HG03159 (cell line): ENCODE measurements around the gene SOX6.

Experiments
- ATAC-seq: cut with Tn5 transposase; IDR thresholded peaks from one replicate; pipeline ENCODE4 v1.9.1; 2021; ENCODE audit warnings: mild to moderate bottlenecking, moderate library complexity; ENCODE audit not compliant: unreplicated experiment

The SOX6 gene

DNA sequence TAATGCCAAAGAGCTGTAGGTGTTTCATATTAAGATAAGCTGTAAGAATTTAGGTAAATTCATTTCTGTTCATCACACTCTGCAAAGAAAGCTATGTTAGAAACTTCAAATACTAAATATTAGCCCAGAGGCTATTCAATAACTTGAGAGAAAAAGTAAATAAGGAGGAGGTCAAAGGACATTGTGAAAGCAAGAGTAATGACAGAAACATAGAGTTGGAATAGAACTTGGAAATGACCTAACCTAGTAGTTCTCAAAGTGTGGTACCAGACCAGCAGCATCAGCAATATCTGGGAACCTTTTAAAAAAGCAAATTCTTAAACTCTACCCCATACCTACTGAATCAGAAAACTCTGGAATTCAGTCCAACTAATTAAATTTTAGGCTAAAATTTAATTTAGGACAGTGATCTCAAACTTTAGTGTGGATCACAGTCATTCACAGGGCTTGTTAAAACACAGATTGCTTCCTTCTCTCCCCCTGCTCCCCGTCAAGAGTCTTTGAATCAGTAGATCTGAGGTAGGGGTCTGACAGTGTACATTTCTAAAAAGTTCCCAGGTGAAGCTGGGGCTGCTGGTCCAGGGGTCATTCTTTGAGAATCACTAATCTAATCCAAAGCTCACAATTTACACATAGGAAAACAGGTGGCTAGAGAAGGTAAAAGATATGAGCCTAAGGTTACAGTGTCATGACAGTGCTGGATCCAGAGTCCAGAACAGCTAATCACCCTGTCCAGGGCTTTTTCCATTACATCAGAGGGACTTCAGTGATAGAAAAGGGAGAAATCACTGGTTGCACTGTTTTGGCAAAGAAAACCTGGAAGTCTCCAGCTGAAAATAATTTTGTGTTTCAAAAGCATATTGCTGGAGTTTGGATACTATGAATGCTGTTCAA is 241.1 kb downstream of the SOX6 start:
- no peak for ATAC-seq

DNA sequence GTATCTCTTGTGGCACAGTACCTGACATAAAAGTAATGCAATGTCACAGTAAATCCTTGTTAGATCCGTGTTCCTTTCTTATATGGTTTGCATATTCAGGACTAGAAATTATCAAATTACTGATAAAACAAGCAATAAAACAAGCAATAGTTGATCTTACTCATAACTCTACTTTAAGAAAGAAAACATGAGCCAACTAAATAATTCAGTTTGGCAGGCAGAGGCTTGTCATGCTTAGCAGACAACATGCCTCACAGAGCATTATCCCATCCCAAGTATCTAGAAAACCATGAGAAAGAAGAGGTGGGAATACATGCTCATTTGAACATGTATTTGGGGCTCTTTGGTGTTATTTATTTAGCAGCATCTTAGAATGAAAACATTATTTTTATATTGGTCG is 241.9 kb downstream of the SOX6 start:
- ATAC-seq: no peak

DNA sequence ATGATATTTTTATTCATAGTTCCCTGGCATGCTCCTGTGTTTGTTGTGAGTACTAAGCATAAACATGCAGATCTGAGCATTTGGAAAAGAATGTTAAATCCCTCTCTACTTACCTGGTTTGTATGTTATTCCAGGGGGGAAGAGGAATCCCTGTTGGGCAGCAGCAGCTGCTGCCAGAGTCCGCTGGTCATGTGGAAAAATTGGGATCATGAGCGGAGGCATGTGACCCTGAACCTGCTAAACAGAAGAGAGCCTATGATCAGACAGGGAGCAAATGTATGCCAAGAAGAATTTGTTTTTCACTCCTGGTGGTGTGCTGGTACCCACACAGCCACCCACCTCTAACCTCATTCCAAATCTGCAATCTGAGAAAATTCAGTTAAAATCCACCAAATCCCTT is 244.7 kb downstream of the SOX6 start:
- ATAC-seq: no peak

DNA sequence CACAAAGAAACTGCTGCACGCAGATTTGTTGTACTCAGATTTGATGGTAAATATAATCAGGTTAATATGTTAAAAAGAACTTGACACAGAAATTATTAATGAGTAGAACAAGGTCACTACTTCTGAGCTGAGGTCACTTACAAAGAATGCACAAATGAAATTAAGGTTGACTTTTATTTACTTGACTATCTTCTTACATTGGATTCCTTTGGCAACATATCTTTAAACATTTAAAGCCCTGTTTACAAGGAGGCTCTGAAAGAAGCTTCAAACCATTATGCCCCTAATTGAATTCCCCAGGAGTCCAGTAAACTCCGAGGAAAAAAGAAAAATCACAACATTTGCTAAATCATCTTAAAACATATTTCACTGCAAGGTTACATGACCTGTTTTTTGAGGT is 245.5 kb downstream of the SOX6 start:
- ATAC-seq: no peak

DNA sequence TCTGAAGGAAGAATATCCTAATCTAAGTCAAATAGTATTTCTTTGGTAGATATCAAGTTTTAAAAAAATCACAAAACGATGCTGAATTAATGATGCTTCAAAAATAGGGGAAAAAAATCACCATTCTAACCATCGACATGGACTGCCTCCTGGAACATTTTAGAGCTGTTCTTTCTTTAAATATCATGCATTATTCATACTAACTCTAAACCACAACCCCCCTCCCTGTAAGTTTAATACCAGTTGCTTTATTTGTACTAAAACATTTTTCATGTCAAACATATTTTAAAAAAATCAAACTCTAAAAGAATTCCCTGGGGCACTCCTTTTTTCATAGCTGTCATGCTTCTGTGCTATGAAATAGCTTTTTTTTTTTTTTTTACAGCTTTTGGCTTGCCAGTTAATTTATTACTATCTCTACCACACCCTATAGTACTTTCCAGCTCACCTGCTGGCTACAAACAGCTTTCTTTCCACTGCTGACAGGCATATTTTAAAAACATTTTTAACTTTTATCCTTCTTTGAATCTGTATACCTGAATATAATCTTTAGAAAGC is 256.9 kb downstream of the SOX6 start:
- ATAC-seq: no peak

DNA sequence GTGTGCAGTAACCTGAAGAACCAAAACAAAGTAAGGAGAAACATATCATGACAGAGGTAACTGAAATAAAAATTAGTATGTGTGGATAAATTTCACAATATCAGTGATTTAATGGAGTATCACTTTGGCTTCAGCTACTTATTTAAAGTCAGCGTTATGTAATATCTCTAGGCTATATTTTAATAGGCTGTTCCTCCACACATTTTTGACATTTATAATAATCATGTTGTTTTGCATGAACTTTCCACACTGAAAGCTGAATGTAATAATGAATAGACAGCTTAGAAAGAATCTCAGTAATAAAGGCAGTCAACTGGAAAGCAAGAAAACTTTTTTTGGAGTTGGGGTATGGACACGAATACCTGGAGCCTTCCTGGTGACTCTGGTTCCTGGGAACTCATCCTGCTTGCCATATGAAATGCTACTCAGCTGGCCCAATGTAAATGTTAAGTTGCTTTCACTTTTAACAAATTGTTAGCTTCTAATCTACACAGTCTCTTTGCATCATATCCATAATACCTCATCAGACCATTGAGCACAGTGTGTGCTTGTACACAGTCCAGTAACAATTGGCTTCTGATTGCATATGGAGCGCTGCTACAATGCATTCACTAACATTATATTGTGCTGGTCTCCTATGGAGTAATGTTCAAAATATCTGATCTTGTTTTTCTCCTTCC is 257.7 kb downstream of the SOX6 start:
- no peak for ATAC-seq

DNA sequence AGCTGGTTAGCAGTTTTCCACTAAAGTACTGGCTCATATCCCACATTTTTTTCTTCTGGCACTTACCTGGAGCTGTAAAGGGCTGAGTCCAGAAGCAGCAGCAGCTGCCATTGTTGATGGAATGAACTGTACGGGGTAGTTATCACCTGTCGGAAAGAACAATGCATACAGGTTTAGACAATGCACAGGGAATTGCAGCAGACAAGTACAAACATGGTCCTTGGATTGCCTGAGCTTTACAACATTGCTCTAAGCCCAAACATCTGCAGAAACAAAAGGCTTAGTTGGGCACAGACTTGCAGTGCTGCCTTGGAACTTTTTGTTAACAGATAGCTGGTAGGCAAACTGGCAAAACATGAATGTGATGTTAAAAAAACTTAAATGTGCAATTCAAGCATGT is 258.8 kb downstream of the SOX6 start:
- ATAC-seq: no peak

DNA sequence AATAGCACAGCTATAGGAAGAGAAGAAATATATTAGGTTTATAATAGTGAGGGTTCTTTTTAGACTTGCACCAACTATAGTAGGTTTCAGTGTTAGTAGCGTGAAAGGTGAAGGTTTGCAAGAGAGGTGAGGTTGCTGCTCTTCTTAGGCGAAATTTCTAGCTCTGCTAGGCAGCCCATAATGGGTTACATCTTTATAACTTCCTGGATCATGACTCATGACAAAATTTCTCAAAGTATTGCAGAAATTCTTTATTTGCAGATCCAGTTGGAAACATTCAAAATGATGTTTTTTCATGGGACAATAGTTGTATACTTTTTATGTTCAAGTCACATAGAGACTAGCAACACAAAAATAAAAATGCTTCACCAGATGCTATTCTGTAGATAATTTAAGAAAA is 260.0 kb downstream of the SOX6 start:
- no peak for ATAC-seq

DNA sequence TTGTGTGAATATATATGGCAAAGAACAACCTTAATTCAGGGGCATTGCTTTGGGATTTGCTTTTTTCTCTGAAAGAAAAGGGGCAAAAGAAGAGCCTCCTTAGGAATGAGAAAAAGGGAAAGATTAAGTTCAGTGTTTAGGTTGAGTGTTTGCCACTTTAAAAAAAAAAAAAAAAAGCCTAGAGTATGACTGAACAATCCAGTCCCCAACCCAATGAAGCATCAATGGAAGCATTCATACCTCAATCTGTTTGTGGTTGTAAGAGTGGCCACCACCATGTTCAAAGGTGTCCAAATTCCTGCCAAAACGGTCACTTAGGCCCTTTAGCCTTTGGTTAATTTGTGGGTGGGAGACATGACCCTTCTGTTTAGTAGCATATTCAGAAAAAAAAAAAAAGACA is 260.6 kb downstream of the SOX6 start:
- no peak for ATAC-seq

DNA sequence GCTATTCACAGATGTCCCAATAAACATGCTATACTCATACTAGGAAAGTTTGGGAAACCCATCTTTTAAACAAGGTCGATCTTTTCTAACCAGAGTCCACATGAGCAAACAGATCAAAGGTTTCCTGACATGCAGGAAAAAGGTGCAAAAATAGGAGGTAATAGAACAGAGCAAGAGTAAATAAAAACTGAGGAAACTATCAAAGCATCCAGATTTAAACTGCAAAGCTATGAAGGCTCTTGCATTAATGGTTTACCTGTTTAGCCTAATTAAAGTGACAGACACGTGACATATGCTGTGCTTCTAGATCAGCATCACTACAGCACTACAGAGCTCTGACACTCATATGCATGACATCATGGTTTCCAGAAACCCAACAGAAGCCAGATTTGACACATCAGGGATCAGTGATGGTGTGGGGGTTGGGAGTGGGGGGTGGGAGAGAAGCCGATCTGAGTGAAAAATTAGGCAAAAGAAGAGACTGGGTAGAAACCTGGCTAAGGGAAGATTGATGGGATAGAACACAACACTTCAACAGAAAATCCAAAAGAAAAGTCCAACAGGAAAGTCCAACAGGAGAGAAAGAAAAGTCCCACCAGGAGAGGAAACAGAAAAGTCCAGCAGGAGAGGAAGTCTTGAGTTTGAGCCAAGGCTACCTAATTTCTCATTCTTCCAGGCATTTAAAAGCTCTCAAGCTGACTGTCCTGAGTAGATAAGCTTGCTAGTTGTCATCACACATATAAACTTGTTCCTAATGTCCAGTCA is 262.3 kb downstream of the SOX6 start:
- no peak for ATAC-seq

DNA sequence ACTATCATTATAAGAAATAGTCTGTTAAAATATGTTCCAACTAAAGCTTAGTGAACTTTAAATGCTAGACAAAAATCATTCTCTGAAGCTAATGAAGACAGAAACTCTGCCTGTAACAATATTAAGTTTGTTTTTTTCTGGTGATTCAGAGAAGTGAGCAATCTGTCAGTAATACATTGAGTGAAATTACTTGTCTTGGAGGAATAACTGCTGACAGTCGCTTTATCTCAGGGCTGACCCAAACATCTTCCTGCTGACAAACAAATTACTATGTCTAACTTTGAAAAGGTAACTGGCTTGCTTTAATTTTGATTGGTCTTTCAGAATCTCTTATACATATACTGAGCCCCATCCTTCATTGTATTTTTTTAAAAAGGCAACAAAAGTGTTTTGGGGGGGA is 264.5 kb downstream of the SOX6 start:
- ATAC-seq: no peak

DNA sequence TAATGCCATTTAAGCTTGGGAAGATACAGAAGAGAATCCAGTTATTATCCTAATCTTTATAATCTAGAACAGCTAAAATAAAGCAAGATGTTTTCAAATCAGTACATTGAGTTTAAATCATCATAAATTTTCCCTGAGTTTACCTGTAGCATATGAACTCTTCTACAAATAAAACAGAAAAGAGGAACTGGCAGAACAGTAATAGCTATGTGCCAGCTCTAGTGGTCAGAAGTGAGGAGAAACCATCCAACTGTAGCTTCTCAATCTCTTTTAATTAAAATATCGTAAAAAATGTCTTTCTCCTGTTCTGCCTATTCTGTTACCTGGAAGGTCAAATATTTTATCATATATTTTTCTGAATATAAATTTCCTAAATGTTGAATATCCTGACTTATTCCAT is 266.9 kb downstream of the SOX6 start:
- no peak for ATAC-seq

DNA sequence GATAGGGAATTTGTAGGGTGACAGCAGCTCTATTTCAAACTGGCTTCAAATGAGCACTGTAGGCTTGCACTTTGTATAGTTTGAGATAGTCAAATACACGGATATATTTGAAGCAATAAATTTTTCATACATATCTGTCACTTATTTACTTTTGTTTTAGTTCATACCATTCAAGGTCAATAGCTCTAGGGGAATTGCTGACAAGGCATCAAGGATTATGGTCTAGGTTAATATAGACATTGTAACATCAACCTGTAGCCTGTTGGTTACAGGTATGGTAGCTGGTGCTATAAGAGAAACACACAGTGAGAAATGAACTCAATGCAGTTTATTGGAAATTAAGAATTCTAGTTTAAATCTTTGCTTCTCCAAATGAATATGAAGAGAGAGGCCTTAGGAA is 267.6 kb downstream of the SOX6 start:
- ATAC-seq: no peak

DNA sequence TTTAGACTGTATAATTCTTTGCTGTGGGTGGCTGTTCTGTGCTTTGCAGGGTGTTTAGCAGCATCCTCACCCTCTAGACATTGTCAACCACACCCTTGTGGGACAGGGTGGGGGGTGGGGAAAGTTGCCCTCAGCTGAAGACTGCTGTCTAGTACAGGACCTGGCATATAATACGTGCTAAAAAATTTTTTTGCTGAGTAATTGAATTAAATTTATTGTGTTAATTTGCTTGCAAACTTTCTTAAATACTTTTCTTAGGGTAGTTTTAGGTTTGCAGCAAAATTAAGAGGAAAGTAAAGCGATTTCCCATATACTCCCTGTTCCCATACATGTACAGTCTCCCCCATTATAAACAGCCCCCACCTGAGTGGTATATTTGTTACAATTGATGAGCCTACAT is 268.5 kb downstream of the SOX6 start:
- ATAC-seq: no peak

DNA sequence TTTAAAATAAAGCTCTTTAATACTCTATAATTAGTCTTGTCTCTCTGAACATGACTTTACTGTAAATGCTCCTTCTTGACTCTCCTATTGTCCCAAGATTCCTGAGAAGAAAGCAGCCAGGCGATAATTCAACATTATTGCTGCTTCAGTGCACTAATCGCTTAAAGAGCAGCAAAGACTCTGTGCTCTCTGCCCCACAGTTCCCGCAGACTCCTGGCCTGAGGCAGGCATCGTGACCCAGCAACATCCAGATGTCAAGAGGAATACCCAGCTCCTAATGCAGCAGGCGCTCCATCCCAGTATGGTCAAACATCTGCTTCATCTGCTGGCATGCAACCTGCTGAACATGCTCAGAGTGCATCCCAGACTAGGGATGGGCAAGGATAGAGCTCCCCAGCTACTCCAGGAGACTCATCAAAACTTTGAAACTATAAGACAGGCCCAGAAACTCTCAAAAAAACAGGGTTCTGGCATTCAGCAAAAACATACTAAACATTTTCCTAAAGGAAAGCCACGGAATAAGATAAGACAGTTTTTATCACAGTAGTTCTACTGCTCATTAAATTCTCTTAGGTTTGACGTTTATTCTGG is 270.0 kb downstream of the SOX6 start:
- ATAC-seq: no peak

DNA sequence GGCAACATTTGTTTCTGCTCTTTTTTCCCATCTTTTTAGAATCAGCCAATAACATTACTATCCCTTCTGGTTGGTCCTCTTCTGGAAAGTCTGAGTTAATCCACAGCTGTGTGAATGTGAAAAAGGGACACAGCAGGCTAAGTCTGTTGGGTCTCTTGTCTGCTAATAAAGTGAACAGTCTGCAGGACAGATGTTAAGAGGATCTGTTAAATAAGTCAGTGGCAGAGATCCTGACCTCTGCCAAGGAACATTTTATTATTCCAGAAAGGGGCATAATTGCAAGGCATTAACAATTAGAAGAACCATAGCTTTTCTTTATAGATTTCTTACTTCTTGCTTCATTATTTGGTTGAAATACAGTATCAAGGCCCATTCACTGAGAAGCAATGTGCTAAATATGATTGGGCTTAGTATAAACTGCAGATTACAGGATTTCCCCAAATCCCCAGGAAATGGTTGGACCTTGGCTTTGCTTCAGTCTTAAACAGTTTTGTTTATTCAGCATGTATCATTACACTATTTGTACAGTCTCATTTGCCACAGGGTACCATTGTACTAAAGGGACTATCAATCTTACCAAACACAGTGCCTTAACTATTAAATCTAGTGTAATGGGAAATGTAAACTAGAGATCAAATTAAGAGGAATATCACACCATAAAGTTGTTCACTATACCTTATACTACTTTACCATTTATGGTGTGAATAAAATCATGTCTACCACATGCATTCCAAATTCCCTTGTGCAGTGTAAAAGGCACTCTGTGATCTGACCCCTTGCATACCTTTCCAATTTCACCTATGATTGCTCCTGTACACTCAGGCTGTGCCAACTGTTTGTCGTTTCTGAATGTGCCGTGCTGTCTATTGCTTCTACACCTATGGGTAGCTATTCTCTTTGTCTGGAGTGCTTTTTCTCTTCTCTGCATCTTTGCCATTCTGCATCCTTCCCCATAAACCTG is 274.0 kb downstream of the SOX6 start:
- ATAC-seq: no peak

DNA sequence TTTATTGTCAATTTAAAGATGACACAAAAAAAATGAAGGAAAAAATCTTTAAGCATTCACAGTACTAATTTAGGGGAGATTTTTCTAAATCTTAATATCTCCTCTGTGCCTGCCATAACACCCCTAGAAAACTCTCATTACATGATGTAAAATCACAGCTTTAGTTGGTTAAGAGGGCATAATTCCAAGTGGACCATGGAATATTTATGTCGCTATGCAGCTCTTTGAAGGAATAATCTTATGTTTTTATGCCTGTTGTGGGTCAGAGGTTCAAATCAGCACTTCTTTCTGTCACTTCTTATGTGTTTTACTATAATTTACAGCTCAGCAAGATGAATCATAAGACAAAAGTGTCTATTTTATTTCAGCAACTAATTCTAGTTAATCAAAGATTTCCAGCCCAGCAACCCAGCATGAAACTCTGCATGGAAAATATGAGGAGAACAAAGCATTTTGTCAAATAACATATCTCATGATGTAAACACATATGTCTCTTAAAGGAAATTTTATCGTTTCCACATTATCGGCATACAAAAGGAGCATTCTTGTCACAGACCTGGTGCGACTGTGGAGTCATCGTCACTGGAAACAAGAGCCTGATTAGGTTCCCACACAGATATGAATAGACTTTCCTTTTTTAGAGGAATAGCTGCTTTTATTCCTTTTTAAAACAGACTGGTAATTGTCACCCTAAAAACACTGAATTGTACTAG is 274.8 kb downstream of the SOX6 start:
- ATAC-seq: no peak

DNA sequence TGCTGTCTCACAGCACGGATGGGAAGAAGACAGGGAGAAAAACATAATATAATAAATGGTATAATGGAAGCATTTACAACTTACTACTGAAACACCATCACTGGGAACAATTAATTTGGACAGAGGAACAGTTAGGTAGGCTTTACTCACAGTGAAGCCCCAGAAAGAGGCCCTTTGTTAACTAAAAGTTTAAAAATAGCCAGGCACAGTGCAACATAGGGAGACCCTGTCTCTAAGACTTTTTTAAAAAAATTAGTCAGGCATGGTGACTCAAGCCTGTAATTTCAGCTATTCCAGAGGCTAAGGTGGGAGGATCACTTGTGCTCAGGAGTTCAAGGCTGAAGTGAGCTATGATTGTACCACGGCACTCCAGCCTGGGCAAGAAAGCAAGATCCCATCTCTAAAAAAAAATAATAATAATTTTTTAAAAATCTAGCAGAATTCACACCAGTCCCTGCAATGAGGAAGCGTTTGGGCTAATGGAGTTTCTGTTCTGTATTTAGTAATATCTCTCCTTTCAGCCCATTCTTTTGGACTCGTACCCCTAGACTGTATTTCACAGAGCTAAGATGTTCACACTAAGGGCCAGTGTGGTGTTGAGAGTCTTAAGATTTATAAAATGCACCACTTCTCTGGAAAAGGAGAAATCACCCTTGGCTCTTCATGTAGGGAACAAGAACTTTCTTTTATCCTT is 275.5 kb downstream of the SOX6 start:
- no peak for ATAC-seq

DNA sequence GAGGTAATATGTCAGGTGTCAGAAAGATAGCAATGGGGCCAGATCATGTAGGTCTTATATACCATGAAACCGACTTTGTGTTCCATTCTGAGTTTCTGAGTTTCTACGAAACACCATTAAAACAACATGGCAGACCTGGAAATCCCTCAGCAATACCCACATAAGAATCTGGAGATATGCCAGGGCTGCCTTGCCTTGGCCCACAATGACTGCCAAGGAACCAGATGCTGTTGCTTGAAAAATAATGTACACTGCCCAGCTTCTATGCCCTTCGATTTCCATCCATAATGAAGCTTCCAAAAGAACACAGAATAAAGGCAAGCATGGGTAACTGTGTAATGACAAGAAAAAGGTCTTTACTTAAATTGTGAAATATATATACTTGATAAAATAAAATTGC is 277.4 kb downstream of the SOX6 start:
- no peak for ATAC-seq
